Liver (tissue), 9 donors: ENCODE measurements around the gene CUX1. TPM values are rescaled to one million over a fixed set of nuclear protein-coding genes. Genes with fewer than 3 reads are reported as not detected.

Source experiments
- DNase-seq: peaks from one replicate; pipeline ENCODE4 v3.0.0-alpha.2; 2017; ENCODE audit warnings: low spot score
- H3K27ac ChIP-seq, 2 donors: one replicate each; pipeline ENCODE4 v1.7.0; 2013; ENCODE audit warnings: inconsistent platforms in 2 of 2, low read length in 2 of 2, control low read depth in 1 of 2, low read depth in 1 of 2, mild to moderate bottlenecking in 1 of 2
- H3K27me3 ChIP-seq, 4 donors: one replicate each; pipeline versions ENCODE4 v1.6.1 to v1.7.0; 2013; ENCODE audit warnings: low read length in 3 of 4, inconsistent platforms in 1 of 4, mild to moderate bottlenecking in 1 of 4, moderate library complexity in 1 of 4; ENCODE audit not compliant: control insufficient read depth in 4 of 4, insufficient read depth in 4 of 4
- H3K36me3 ChIP-seq, 4 donors: one replicate each; pipeline versions ENCODE4 v1.6.1 to v1.7.0; 2013; ENCODE audit warnings: low read length in 3 of 4, mild to moderate bottlenecking in 3 of 4, low read depth in 1 of 4, moderate library complexity in 1 of 4; ENCODE audit not compliant: control insufficient read depth in 4 of 4, insufficient read depth in 3 of 4
- H3K4me1 ChIP-seq, 4 donors: one replicate each; pipeline versions ENCODE4 v1.6.1 to v1.7.0; 2013; ENCODE audit warnings: low read length in 3 of 4, mild to moderate bottlenecking in 3 of 4, moderate library complexity in 1 of 4; ENCODE audit not compliant: control insufficient read depth in 4 of 4, insufficient read depth in 4 of 4
- H3K4me3 ChIP-seq, 3 donors: one replicate each; pipeline versions ENCODE4 v1.6.1 to v1.7.0; 2013; ENCODE audit warnings: low read length in 3 of 3, control low read depth in 1 of 3, low read depth in 1 of 3, mild to moderate bottlenecking in 1 of 3
- H3K9ac ChIP-seq, 2 donors: one replicate each; pipeline ENCODE4 v1.7.0; 2013; ENCODE audit warnings: low read length in 2 of 2, mild to moderate bottlenecking in 2 of 2, moderate library complexity in 2 of 2, control low read depth in 1 of 2, low read depth in 1 of 2
- H3K9me3 ChIP-seq, 4 donors: one replicate each; pipeline versions ENCODE4 v1.6.1 to v1.7.0; 2013; ENCODE audit warnings: low read length in 3 of 4; ENCODE audit not compliant: control insufficient read depth in 4 of 4
- ATF3 ChIP-seq: IDR thresholded peaks from 2 replicates; pipeline ENCODE4 v1.6.1; 2016; ENCODE audit warnings: antibody characterized with exemption
- EGR1 ChIP-seq, 2 donors: IDR thresholded peaks; 2 replicates each; pipeline ENCODE4 v1.6.1; 2016 to 2018; ENCODE audit warnings: antibody characterized with exemption in 2 of 2, low read depth in 2 of 2
- FOXA1 ChIP-seq: IDR thresholded peaks from 2 replicates; pipeline ENCODE4 v1.6.1; 2016; ENCODE audit warnings: antibody characterized with exemption
- FOXA2 ChIP-seq: IDR thresholded peaks from 2 replicates; pipeline ENCODE4 v1.6.1; 2016; ENCODE audit warnings: antibody characterized with exemption
- GABPA ChIP-seq, 2 donors: IDR thresholded peaks in 1 of 2; conservative IDR thresholded peaks in 1 of 2; 2 replicates each; pipeline ENCODE4 v1.6.1; 2016; ENCODE audit warnings: antibody characterized with exemption in 2 of 2, mild to moderate bottlenecking in 1 of 2, moderate library complexity in 1 of 2
- HNF4G ChIP-seq: IDR thresholded peaks from 2 replicates; pipeline ENCODE4 v1.6.1; 2016; ENCODE audit warnings: antibody characterized with exemption
- JUND ChIP-seq, 2 donors: IDR thresholded peaks; 2 replicates each; pipeline ENCODE4 v1.6.1; 2016; ENCODE audit warnings: antibody characterized with exemption in 2 of 2
- MAX ChIP-seq: IDR thresholded peaks from 2 replicates; pipeline ENCODE4 v1.6.1; 2016; ENCODE audit warnings: antibody characterized with exemption
- NR2F2 ChIP-seq: IDR thresholded peaks from 2 replicates; pipeline ENCODE4 v1.6.1; 2016; ENCODE audit warnings: antibody characterized with exemption
- RAD21 ChIP-seq, 2 donors: IDR thresholded peaks; 2 replicates each; pipeline ENCODE4 v1.6.1; 2016; ENCODE audit warnings: antibody characterized with exemption in 2 of 2, mild to moderate bottlenecking in 2 of 2
- RXRA ChIP-seq, 2 donors: IDR thresholded peaks; 2 replicates each; pipeline ENCODE4 v1.6.1; 2017 to 2018; ENCODE audit warnings: antibody characterized with exemption in 2 of 2, mild to moderate bottlenecking in 1 of 2
- SP1 ChIP-seq: IDR thresholded peaks from 2 replicates; pipeline ENCODE4 v1.6.1; 2018; ENCODE audit warnings: antibody characterized with exemption, mild to moderate bottlenecking
- YY1 ChIP-seq: IDR thresholded peaks from 2 replicates; pipeline ENCODE4 v1.6.1; 2016; ENCODE audit warnings: antibody characterized with exemption, mild to moderate bottlenecking
- ZBTB33 ChIP-seq: IDR thresholded peaks from 2 replicates; pipeline ENCODE4 v1.6.1; 2016; ENCODE audit warnings: antibody characterized with exemption
- WGBS: extraction: QIAGEN DNeasy Blood & Tissue Kit; methylation state at CpG from one replicate; pipeline ENCODE4 v1.1.7; 2013; 5-methylcytosine and 5-hydroxymethylcytosine counted together
- polyA plus RNA-seq, 2 donors: library from polyadenylated mRNA; stranded (reverse) in 1 of 2; unstranded in 1 of 2; fragments of 200-250 nt in 1 of 2; fragments of >200 nt in 1 of 2; fragmentation: Nextera tagmentation in 1 of 2; extraction: Ambion mirVana in 1 of 2; gene quantifications; one replicate each; pipeline versions ENCODE4 v1.2.1 to v1.2.3, GENCODE V29; 2013 to 2015
- total RNA-seq, 2 donors: library from RNA; depleted of rRNA; stranded (reverse); fragments of >200 nt; gene quantifications; one replicate each; pipeline ENCODE4 v1.2.3, GENCODE V29; 2014
- donor health status: healthy.
- donor health status: healthy.
- donor health status: healthy.
- donor health status: healthy.
- donor health status: healthy.

The CUX1 gene
- total and polyA plus RNA-seq, 4 donors: 18.6 to 40.6 (median 21.4) TPM

GRCh38 chr7:101812595-101812994 lies 4.8 kb upstream of the CUX1 start:
- Histone ChIP-seq H3K4me3 (no peak overlapping the region), H3K9me3 (no peaks in the 10 kb centered on the region), H3K36me3 (no peaks in the 10 kb centered on the region), H3K4me1 (peaks cover 3 to 14% (median 9%) of the 10 kb centered on the region in 4 donors), H3K27me3 (no peaks in the 10 kb centered on the region), H3K9ac (no peak overlapping the region), H3K27ac (no peak overlapping the region)
- no peak for DNase-seq
- TF ChIP-seq FOXA2 (no peak), JUND (IDR thresholded peaks at IDR 0.05) (no peak), RXRA (IDR thresholded peaks at IDR 0.05) (no peak), MAX (no peak), GABPA (IDR thresholded peaks at IDR 0.05 in 1 of 2, conservative IDR thresholded peaks at IDR 0.05 in 1 of 2) (no peak), FOXA1 (no peak), ATF3 (no peak), RAD21 (IDR thresholded peaks at IDR 0.05) (no peak), EGR1 (IDR thresholded peaks at IDR 0.05; ENCODE audit: low read depth in 2 of 2) (no peak), SP1 (no peak), NR2F2 (no peak), ZBTB33 (no peak), HNF4G (no peak)
- 89% methylated on average over 1 of the region's 1 CpG for WGBS

GRCh38 chr7:101813402-101814019 lies 3.9 kb upstream of the CUX1 start:
- Histone ChIP-seq H3K9me3 (no peaks in the 10 kb centered on the region), H3K27me3 (no peaks in the 10 kb centered on the region), H3K4me1 (peaks cover 6 to 23% (median 17%) of the 10 kb centered on the region in 4 donors), H3K4me3 (peak overlapping the region in 1 of 3 donors; percentile 99), H3K9ac (no peak overlapping the region), H3K27ac (no peak overlapping the region), H3K36me3 (no peaks in the 10 kb centered on the region)
- TF ChIP-seq GABPA (IDR thresholded peaks at IDR 0.05 in 1 of 2, conservative IDR thresholded peaks at IDR 0.05 in 1 of 2) (no peak), MAX (no peak), YY1 (no peak), ATF3 (no peak), JUND (IDR thresholded peaks at IDR 0.05) (no peak), HNF4G (no peak), EGR1 (IDR thresholded peaks at IDR 0.05; ENCODE audit: low read depth in 2 of 2) (no peak), FOXA1 (no peak), NR2F2 (no peak), RXRA (IDR thresholded peaks at IDR 0.05) (no peak), FOXA2 (no peak)
- 46% methylated on average over 5 of the region's 5 CpGs for WGBS
- no peak for DNase-seq
